GM23338 (cell line): ENCODE results near the gene GPR176. TPM values are rescaled to one million over a fixed set of nuclear protein-coding genes. Genes with fewer than 3 reads are reported as not detected.

Experiments
- ATAC-seq: fragments of 200-7000 bp; cut with Tn5 transposase; 3 replicates; pipeline ENCODE4 v1.9.1; 2020
- DNase-seq: peaks from one replicate; pipeline ENCODE4 v3.0.0-alpha.2; 2015; ENCODE audit warnings: low spot score
- H2AFZ ChIP-seq: fragments of 200-600 bp; sonication (generic); 2 replicates; pipeline ENCODE4 v1.8.0; 2016; ENCODE audit warnings: antibody characterized with exemption, mild to moderate bottlenecking, moderate library complexity
- H3F3A ChIP-seq: fragments of 200-600 bp; sonication (generic); replicated peaks from 2 replicates; pipeline ENCODE4 v1.8.0; 2017; ENCODE audit warnings: antibody characterized with exemption, mixed run types, low read depth
- H3K27ac ChIP-seq: fragments of 200-600 bp; sonication (generic); 2 replicates; pipeline ENCODE4 v1.6.1; 2016; ENCODE audit warnings: low read depth
- H3K27me3 ChIP-seq: fragments of 200-600 bp; sonication (generic); 2 replicates; pipeline ENCODE4 v1.8.0; 2016; ENCODE audit warnings: mild to moderate bottlenecking, mixed run types, moderate library complexity; ENCODE audit not compliant: insufficient read depth
- H3K36me3 ChIP-seq: fragments of 200-600 bp; sonication (generic); 2 replicates; pipeline ENCODE4 v1.8.0; 2016; ENCODE audit warnings: mild to moderate bottlenecking; ENCODE audit not compliant: insufficient read depth
- H3K4me1 ChIP-seq: fragments of 200-600 bp; sonication (generic); 2 replicates; pipeline ENCODE4 v1.8.0; 2016; ENCODE audit warnings: mild to moderate bottlenecking, moderate library complexity; ENCODE audit not compliant: insufficient read depth
- H3K4me2 ChIP-seq: fragments of 200-600 bp; sonication (generic); 2 replicates; pipeline ENCODE4 v1.7.1; 2017; ENCODE audit warnings: mixed run types
- H3K4me3 ChIP-seq: fragments of 200-600 bp; sonication (generic); 2 replicates; pipeline ENCODE4 v1.6.1; 2016; ENCODE audit warnings: mixed run types
- H3K79me2 ChIP-seq: fragments of 200-600 bp; sonication (generic); replicated peaks from 2 replicates; pipeline ENCODE4 v1.8.0; 2017; ENCODE audit warnings: mild to moderate bottlenecking; ENCODE audit not compliant: insufficient read depth
- H3K9me2 ChIP-seq: fragments of 200-600 bp; sonication (generic); 2 replicates; pipeline ENCODE4 v1.8.0; 2017; ENCODE audit not compliant: insufficient read depth
- H4K20me1 ChIP-seq: fragments of 200-600 bp; sonication (generic); replicated peaks from 2 replicates; pipeline ENCODE4 v1.8.0; 2017; ENCODE audit warnings: mild to moderate bottlenecking; ENCODE audit not compliant: insufficient read depth
- H3K27ac Mint-ChIP-seq: 2 replicates; pipeline ENCODE4 v1.8.0; 2020; ENCODE audit warnings: inconsistent platforms, mild to moderate bottlenecking, moderate library complexity, mixed read lengths
- H3K27me3 Mint-ChIP-seq: 3 replicates; pipeline ENCODE4 v1.8.0; 2022; ENCODE audit warnings: low read depth, mild to moderate bottlenecking, moderate library complexity, mixed read lengths, inconsistent platforms; ENCODE audit not compliant: insufficient read depth, poor library complexity
- H3K36me3 Mint-ChIP-seq: 3 replicates; pipeline ENCODE4 v1.8.0; 2021; ENCODE audit warnings: low read depth, mild to moderate bottlenecking, inconsistent platforms, moderate library complexity, mixed read lengths
- H3K4me1 Mint-ChIP-seq: 3 replicates; pipeline ENCODE4 v1.8.0; 2020; ENCODE audit warnings: mild to moderate bottlenecking, inconsistent platforms, mixed read lengths
- H3K4me3 Mint-ChIP-seq: 3 replicates; pipeline ENCODE4 v1.8.0; 2021; ENCODE audit warnings: moderate library complexity, mild to moderate bottlenecking, inconsistent platforms, mixed read lengths
- H3K9me3 Mint-ChIP-seq: 3 replicates; pipeline ENCODE4 v1.8.0; 2020; ENCODE audit warnings: moderate library complexity, mild to moderate bottlenecking, inconsistent platforms, mixed read lengths
- CREB1 ChIP-seq: fragments of 250-450 bp; sonication (Bioruptor Pico); IDR thresholded peaks from 2 replicates; pipeline ENCODE4 v1.5.0; 2020; ENCODE audit warnings: low read depth, mild to moderate bottlenecking, moderate library complexity
- ETS1 ChIP-seq: IDR thresholded peaks from 2 replicates; pipeline ENCODE4 v1.6.1; 2016; ENCODE audit warnings: antibody characterized with exemption
- EZH2phosphoT487 ChIP-seq: fragments of 200-600 bp; sonication (generic); IDR thresholded peaks from one replicate; pipeline ENCODE4 v1.8.1; 2018; ENCODE audit warnings: antibody characterized with exemption; ENCODE audit not compliant: unreplicated experiment
- JUNB ChIP-seq: IDR thresholded peaks from one replicate; pipeline ENCODE4 v1.6.1; 2016; ENCODE audit warnings: antibody characterized with exemption; ENCODE audit not compliant: unreplicated experiment
- NANOG ChIP-seq: IDR thresholded peaks from 2 replicates; pipeline ENCODE4 v1.6.1; 2016; ENCODE audit warnings: antibody characterized with exemption, borderline replicate concordance
- POLR2AphosphoS5 ChIP-seq: IDR thresholded peaks from 2 replicates; pipeline ENCODE4 v1.6.1; 2016; ENCODE audit warnings: antibody characterized with exemption, low read depth
- REST ChIP-seq: IDR thresholded peaks from one replicate; pipeline ENCODE4 v1.6.1; 2018; ENCODE audit warnings: antibody characterized with exemption; ENCODE audit not compliant: unreplicated experiment
- STAT1 ChIP-seq: IDR thresholded peaks from one replicate; pipeline ENCODE4 v1.6.1; 2016; ENCODE audit warnings: antibody characterized with exemption; ENCODE audit not compliant: unreplicated experiment
- ZNF331 ChIP-seq: fragments of 250-450 bp; sonication (Bioruptor Pico); IDR thresholded peaks from 2 replicates; pipeline ENCODE4 v1.5.0; 2020; ENCODE audit warnings: low read depth, mild to moderate bottlenecking, moderate library complexity
- ZNF462 ChIP-seq: fragments of 250-450 bp; sonication (Bioruptor Pico); IDR thresholded peaks from 2 replicates; pipeline ENCODE4 v1.5.0; 2020; ENCODE audit warnings: mild to moderate bottlenecking, moderate library complexity
- polyA plus RNA-seq: library from polyadenylated mRNA; unstranded; fragments of >200 nt; fragmentation: Nextera tagmentation; extraction: Ambion mirVana; gene quantifications from 2 replicates; pipeline ENCODE4 v1.2.1, GENCODE V29; 2016
- total RNA-seq: library from RNA; depleted of rRNA; stranded (reverse); fragments of >200 nt; shearing (Covaris generic); gene quantifications from 2 replicates; pipeline ENCODE4 v1.2.3, GENCODE V29; 2014
- TF ChIP-seq, protein P1 (sequence below), 2 experiments: fragments of 200-600 bp in 1 of 2; sonication (generic) in 1 of 2; conservative IDR thresholded peaks; 2 replicates each; pipeline versions ENCODE4 v1.5.1 to v1.6.1; 2016 to 2017; ENCODE audit warnings: antibody characterized with exemption in 2 of 2, low read depth in 2 of 2, mild to moderate bottlenecking in 2 of 2, moderate library complexity in 1 of 2

The GPR176 gene
- total and polyA plus RNA-seq, 2 experiments from 2014 or later = 60.0 to 248 TPM

DNA sequence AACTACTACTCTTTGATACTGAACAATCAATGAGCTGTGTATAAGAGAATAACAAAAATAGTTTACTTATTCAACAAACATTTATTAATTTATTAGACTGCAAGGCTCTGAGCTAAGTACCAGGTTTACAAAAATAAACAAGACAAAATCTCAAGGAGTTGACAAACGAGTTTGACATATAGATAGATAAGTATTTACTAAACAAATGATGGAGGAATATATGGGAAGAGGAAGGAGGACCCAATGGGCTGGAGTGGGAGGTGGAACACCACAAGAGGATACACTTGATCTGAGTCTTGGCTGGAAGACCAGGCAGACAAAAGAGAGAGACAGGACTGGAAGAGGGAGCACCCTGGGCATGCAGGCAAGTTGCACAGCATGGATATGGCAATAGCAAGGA, 89.9 kb downstream of the GPR176 start (continued):
- TF ChIP-seq ZNF462 (CRISPR knock-in tag) = no peak
- no peak for TF ChIP-seq ETS1
- TF ChIP-seq STAT1 = no peak
- TF ChIP-seq CREB1 (CRISPR knock-in tag) = no peak
- TF ChIP-seq JUNB = no peak

GRCh38 chr15:39828374-39828931, 91.6 kb downstream of the GPR176 start:
- no peaks in the 10 kb centered on the region for H3K27me3 ChIP-seq
- peak overlapping the region; percentile 73 for H3K27ac ChIP-seq
- H3K9me2 ChIP-seq = peaks cover 23% of the 10 kb centered on the region
- H4K20me1 ChIP-seq = peaks cover 40% of the 10 kb centered on the region
- Mint-ChIP-seq H3K27ac (peak overlapping the region; percentile 54), H3K9me3 (peaks cover 8% of the 10 kb centered on the region; the same call in 2 of the 3 replicates), H3K4me3 (no peak overlapping the region), H3K36me3 (peaks cover 42% of the 10 kb centered on the region), H3K4me1 (peaks cover 64% of the 10 kb centered on the region), H3K27me3 (peaks cover 5% of the 10 kb centered on the region)
- ATAC-seq = peak; percentile 54
- peaks cover 99% of the 10 kb centered on the region for H3K79me2 ChIP-seq
- peaks cover 8% of the 10 kb centered on the region for H3F3A ChIP-seq
- no peak overlapping the region for H3K4me3 ChIP-seq
- peaks cover 46% of the 10 kb centered on the region for H3K4me1 ChIP-seq
- no peak overlapping the region for H3K4me2 ChIP-seq
- no peak for DNase-seq
- no peaks in the 10 kb centered on the region for H3K36me3 ChIP-seq
- H2AFZ ChIP-seq = no peak overlapping the region
- TF ChIP-seq, protein P1, sequence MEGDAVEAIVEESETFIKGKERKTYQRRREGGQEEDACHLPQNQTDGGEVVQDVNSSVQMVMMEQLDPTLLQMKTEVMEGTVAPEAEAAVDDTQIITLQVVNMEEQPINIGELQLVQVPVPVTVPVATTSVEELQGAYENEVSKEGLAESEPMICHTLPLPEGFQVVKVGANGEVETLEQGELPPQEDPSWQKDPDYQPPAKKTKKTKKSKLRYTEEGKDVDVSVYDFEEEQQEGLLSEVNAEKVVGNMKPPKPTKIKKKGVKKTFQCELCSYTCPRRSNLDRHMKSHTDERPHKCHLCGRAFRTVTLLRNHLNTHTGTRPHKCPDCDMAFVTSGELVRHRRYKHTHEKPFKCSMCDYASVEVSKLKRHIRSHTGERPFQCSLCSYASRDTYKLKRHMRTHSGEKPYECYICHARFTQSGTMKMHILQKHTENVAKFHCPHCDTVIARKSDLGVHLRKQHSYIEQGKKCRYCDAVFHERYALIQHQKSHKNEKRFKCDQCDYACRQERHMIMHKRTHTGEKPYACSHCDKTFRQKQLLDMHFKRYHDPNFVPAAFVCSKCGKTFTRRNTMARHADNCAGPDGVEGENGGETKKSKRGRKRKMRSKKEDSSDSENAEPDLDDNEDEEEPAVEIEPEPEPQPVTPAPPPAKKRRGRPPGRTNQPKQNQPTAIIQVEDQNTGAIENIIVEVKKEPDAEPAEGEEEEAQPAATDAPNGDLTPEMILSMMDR (conservative IDR thresholded peaks at IDR 0.05; ENCODE audit: low read depth in 2 of 2) = no peak
- TF ChIP-seq ZNF331 (CRISPR knock-in tag) = no peak
- TF ChIP-seq EZH2phosphoT487 = no peak
- TF ChIP-seq JUNB = no peak
- no peak for TF ChIP-seq ETS1
- TF ChIP-seq POLR2AphosphoS5 = no peak
- TF ChIP-seq STAT1 = no peak
- no peak for TF ChIP-seq CREB1 (CRISPR knock-in tag)
- no peak for TF ChIP-seq REST
- no peak for TF ChIP-seq NANOG
